ENCODE results near the gene CAPN1. TPM values are rescaled to one million over a fixed set of nuclear protein-coding genes. Genes with fewer than 3 reads are reported as not detected.
"Not testable (repeated sequence)": the region's sequence is repeated elsewhere in the genome, so short reads cannot be mapped to it uniquely, and the experiment has no call there.

Gene CAPN1
- total RNA-seq, 1 donor from 2014 or later = 179 TPM

DNA sequence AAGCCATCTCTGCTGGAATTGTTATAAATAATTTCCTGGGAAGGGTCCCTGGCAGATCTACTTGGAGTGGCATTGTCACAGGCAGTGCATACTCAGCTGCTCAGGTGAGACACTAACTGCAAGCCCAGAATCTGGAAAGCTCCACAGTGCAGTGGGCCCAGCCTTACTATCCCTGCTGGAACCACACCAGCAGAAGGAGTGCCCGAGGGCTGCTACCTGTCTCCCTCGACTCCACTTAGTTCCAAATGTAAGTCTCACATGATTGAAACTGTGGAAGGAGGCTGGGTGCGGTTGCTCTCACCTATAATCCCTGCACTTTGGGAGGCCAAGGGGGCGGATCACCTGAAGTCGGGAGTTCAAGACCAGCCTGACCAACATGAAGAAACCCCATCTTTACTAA, 33.1 kb upstream of the CAPN1 start:
- intact Hi-C loops (cut with DNase I) = no loop called here
- H3K36me3 ChIP-seq = no peaks in the 10 kb centered on the region
- H3K4me1 ChIP-seq = peaks cover 17% of the 10 kb centered on the region
- no peaks in the 10 kb centered on the region for H3K9me3 ChIP-seq
- no peak for DNase-seq
- no peak overlapping the region for H3K4me3 ChIP-seq
- ATAC-seq = no peak
- TF ChIP-seq CTCF (IDR thresholded peaks at IDR 0.05) = no peak
- no peak overlapping the region for H3K27ac ChIP-seq
- H3K27me3 ChIP-seq = no peaks in the 10 kb centered on the region

DNA sequence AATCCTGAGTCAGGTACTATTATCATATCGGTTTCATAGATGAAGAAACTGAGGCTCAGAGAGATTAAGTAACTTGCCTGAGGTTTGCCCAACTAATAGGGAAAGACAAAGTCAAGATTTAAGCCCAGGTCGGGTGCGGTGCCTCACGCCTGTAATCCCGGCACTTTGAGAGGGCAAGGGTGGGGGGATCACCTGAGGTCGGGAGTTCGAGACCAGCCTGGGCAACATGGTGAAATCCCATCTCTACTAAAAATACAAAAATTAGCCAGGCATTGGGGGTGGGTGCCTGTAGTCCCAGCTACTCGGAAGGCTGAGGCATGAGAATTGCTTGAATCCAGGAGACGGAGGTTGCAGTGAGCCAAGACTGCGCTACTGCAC, 31.6 kb upstream of the CAPN1 start:
- H3K9me3 ChIP-seq; H3K36me3 ChIP-seq; DNase-seq; H3K27me3 ChIP-seq; intact Hi-C loops (cut with DNase I); ATAC-seq; H3K4me3 ChIP-seq: not testable (repeated sequence)
- peak overlapping the region; percentile 71 for H3K27ac ChIP-seq
- peaks cover 17% of the 10 kb centered on the region for H3K4me1 ChIP-seq

GRCh38 chr11:65150509-65151299, 31.0 kb upstream of the CAPN1 start:
- intact Hi-C loops (cut with DNase I) = no loop called here
- no peaks in the 10 kb centered on the region for H3K9me3 ChIP-seq
- H3K27me3 ChIP-seq = no peaks in the 10 kb centered on the region
- H3K36me3 ChIP-seq = no peaks in the 10 kb centered on the region
- peak; percentile 93 for DNase-seq
- H3K4me1 ChIP-seq = peaks cover 17% of the 10 kb centered on the region
- H3K4me3 ChIP-seq = no peak overlapping the region
- TF ChIP-seq CTCF (IDR thresholded peaks at IDR 0.05) = no peak
- peak overlapping the region; percentile 71 for H3K27ac ChIP-seq
- peak; percentile 96 for ATAC-seq

- intact Hi-C loops (cut with DNase I) = no loop called here
- no peak for TF ChIP-seq CTCF (IDR thresholded peaks at IDR 0.05)
- H3K4me3 ChIP-seq = no peak overlapping the region
- ATAC-seq (no peak), DNase-seq (no peak)
- no peaks in the 10 kb centered on the region for H3K27me3 ChIP-seq
- H3K36me3 ChIP-seq = no peaks in the 10 kb centered on the region
- peak overlapping the region; percentile 71 for H3K27ac ChIP-seq
- no peaks in the 10 kb centered on the region for H3K9me3 ChIP-seq
- peaks cover 17% of the 10 kb centered on the region for H3K4me1 ChIP-seq
Observed at GRCh38 chr11:65151331-65151899, 30.3 kb upstream of the CAPN1 start.

DNA sequence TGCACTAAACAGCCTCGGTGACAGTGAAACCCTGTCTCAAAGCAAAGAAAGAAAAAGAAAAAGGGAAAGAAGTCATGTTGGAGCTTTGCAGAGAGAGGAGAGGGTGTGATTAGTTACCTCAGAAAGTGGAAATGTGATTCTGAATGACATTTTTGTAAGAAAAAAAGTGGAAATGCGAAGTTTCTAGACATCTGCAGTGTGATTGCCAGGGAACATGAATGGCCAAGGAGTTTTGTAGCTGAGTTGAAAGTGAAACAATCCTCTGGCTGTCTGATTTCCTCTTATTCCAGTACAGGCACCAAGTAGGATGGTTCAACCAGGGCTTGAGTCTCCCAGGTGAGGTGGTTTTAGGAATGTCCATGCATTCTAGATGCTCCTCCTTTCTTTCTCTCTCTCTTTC, 29.6 kb upstream of the CAPN1 start:
- no peak for ATAC-seq

More for the DNA sequence above, 29.6 kb upstream of the CAPN1 start:
- intact Hi-C loops (cut with DNase I) = no loop called here
- H3K27me3 ChIP-seq = no peaks in the 10 kb centered on the region
- DNase-seq = no peak
- H3K27ac ChIP-seq = no peak overlapping the region
- H3K36me3 ChIP-seq = no peaks in the 10 kb centered on the region
- TF ChIP-seq CTCF (IDR thresholded peaks at IDR 0.05) = no peak
- no peaks in the 10 kb centered on the region for H3K9me3 ChIP-seq
- H3K4me3 ChIP-seq = no peak overlapping the region
- H3K4me1 ChIP-seq = peaks cover 17% of the 10 kb centered on the region
